Motor neuron (in vitro differentiated cells): ENCODE data around the gene TAF6. TPM values are rescaled to one million over a fixed set of nuclear protein-coding genes. Genes with fewer than 3 reads are reported as not detected.

Experiments
- ATAC-seq, 8 experiments: fragments of 200-7000 bp; cut with Tn5 transposase; replicated peaks in 6 of 8; 2 replicates each; pipeline ENCODE4 v1.8.0; 2021; ENCODE audit warnings: mild to moderate bottlenecking in 8 of 8, moderate library complexity in 8 of 8
- H3K27ac ChIP-seq, 2 donors: fragments of 250-450 bp; sonication (Bioruptor Pico); 2 replicates each; pipeline ENCODE4 v1.9.0; 2021; ENCODE audit warnings: antibody characterized with exemption in 2 of 2, mild to moderate bottlenecking in 2 of 2, moderate library complexity in 1 of 2
- H3K4me1 ChIP-seq, 2 donors: fragments of 250-450 bp; sonication (Bioruptor Pico); replicated peaks in 1 of 2; 2 replicates each; pipeline ENCODE4 v1.6.1; 2021; ENCODE audit warnings: antibody characterized with exemption in 2 of 2, mild to moderate bottlenecking in 2 of 2, moderate library complexity in 1 of 2
- H3K4me3 ChIP-seq, 5 donors: fragments of 250-450 bp; sonication (Bioruptor Pico); 2 replicates each; pipeline ENCODE4 v1.9.0; 2021; ENCODE audit warnings: antibody characterized with exemption in 5 of 5, mild to moderate bottlenecking in 5 of 5, moderate library complexity in 4 of 5
- WGBS, 10 experiments: fragments of 450-650 bp; shearing (Covaris generic); methylation state at CpG; one replicate each; pipeline ENCODE4 v1.0.0; 2022; 5-methylcytosine and 5-hydroxymethylcytosine counted together
- in situ Hi-C, 9 experiments: fragments of 400-800 bp; cut with MboI; loops; one replicate each; pipeline ENCODE4 v1.15.0; 2021; ENCODE audit warnings: low sequenced_read_pairs in 9 of 9, low pct_unique_long_range_greater_than_20kb in 2 of 9; ENCODE audit not compliant: unreplicated experiment in 9 of 9
- total RNA-seq, 8 experiments: library from RNA; unstranded; fragments of 300-600 nt; gene quantifications; 2 replicates each; pipeline versions ENCODE4 v1.2.3 to v1.2.4, GENCODE V29; 2022

Gene TAF6
- total RNA-seq, 8 experiments from 2014 or later: 18.0 to 49.1 (median 33.5) TPM

GRCh38 chr7:100091411-100092181 is 27.6 kb downstream of the TAF6 start:
- ATAC-seq: peak in 1 of 8 experiments; percentile 1
- WGBS, 10 experiments: 17 to 85% (median 63%) methylated on average over 2 to 12 of the region's 19 CpGs; no CpG with 5 or more reads in 2 of the 10 experiments
- in situ Hi-C loops: no loop called here
- H3K4me3 ChIP-seq: no peak overlapping the region
- peaks cover 10 to 12% of the 10 kb centered on the region in 2 donors for H3K4me1 ChIP-seq
- H3K27ac ChIP-seq: no peak overlapping the region

DNA sequence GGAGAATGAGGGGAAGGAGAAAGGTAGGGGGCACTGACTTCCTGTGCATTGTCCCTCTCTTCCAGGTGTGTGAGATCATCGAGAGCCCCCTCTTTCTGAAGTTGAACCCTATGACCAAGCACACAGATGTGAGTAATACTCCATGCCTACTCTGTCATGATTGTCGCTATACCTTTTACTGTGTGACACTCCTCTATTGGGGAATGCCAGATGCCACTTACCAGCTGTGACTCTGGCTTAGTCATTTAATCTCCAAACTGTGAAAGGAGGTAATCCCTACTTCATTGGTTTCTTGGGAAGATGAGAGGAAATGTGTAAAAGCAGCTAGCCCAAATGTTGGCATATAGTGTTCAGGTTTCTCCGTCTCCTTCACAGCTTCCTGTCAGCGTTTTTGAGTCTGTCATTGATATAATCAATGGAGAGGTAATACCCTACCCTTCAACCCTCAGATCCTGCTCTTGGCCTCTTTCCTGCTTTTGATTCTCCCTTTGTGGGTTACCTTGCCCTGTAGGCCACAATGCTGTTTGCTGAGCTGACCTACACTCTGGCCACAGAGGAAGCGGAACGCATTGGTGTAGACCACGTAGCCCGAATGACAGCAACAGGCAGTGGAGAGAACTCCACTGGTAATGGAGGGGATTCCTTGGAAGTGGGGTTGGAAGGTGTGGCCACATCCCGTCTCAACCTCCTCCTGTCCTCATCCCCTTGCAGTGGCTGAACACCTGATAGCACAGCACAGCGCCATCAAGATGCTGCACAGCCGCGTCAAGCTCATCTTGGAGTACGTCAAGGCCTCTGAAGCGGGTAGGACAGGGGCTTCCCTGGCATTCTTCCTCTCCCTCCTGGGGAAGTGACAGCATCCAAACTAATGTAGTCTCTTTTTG is 28.4 kb downstream of the TAF6 start:
- Histone ChIP-seq H3K4me1 (peaks cover 10 to 12% of the 10 kb centered on the region in 2 donors), H3K27ac (no peak overlapping the region), H3K4me3 (no peak overlapping the region)
- WGBS, 10 experiments: 78 to 100% (median 100%) methylated on average over 1 to 11 of the region's 14 CpGs; no CpG with 5 or more reads in 3 of the 10 experiments
- in situ Hi-C loops: no loop called here
- no peak for ATAC-seq

DNA sequence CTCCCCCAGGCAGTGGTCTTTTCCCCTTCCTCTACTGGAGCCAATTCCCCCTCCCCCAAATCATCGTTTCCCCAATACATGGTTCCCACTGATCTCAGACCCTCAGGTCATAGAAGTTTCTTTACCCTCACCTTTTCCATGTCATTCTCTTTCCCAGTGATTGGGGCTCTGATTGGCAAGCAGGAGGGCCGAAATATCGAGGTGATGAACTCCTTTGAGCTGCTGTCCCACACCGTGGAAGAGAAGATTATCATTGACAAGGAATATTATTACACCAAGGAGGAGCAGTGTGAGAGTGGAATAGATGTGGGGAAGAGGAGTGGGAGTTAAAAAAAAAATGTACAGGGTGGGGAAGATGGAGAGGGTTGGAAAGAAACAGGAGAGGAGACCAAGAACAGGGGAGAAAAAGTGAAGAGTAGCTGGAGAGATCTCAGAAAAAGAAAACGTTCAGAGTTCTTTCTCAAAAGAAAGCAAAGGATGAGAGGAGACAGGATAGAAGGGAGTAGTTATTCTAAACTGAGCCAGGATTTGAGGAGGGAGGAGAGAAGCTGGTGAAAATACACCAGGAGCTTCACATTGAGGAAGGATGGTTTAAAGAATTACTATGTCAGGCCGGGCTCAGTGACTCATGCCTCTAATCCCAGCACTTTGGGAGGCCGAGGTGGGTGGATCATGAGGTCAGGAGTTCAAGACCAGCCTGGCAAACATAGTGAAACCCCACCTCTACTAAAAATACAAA is 29.5 kb downstream of the TAF6 start:
- WGBS, 10 experiments: 3 to 28% (median 11%) methylated on average over 2 to 6 of the region's 7 CpGs; no CpG with 5 or more reads in 2 of the 10 experiments
- peak overlapping the region; percentile 59 to 94 (median 70) for H3K4me3 ChIP-seq
- H3K27ac ChIP-seq: peak overlapping the region; percentile 78 to 93
- ATAC-seq: peak in 2 of 8 experiments; percentile 12 to 19
- in situ Hi-C loops: no loop called here
- peaks cover 10 to 12% of the 10 kb centered on the region in 2 donors for H3K4me1 ChIP-seq

- ATAC-seq: peak; percentile 15 to 88 (median 76)
- H3K4me1 ChIP-seq: peaks cover 10 to 12% of the 10 kb centered on the region in 2 donors
- WGBS, 10 experiments: 0 to 20% (median 1%) methylated on average over 1 to 17 of the region's 68 CpGs; no CpG with 5 or more reads in 3 of the 10 experiments
These were observed 30.3 kb downstream of the TAF6 start, which contains the start of gene COPS6 for GRCh38 chr7:100088621-100089457. Gene COPS6, plus strand, starts transcription at chr7:100088969. Its CDS starts 22 bp downstream, at chr7:100088991.

GRCh38 chr7:100088095-100088620 is 31.0 kb downstream of the TAF6 start:
- in situ Hi-C loops: no loop called here
- Histone ChIP-seq H3K4me1 (peaks cover 10 to 14% of the 10 kb centered on the region in 2 donors), H3K27ac (peak overlapping the region; percentile 78 to 93), H3K4me3 (peak overlapping the region; percentile 59 to 94 (median 70))
- peak in 1 of 8 experiments; percentile 11 for ATAC-seq
- 33 to 100% (median 86%) methylated on average over 1 to 11 of the region's 11 CpGs; no CpG with 5 or more reads in 1 of the 10 experiments for WGBS, 10 experiments

More at GRCh38 chr7:100088621-100089457, 30.3 kb downstream of the TAF6 start, which contains the start of gene COPS6:
- Histone ChIP-seq H3K4me3 (peak within 1 kb of the TSS; percentile 59 to 94 (median 70)), H3K27ac (peak within 1 kb of the TSS; percentile 78 to 93)
- in situ Hi-C loops: no loop called here

- in situ Hi-C loops: no loop called here
- 0 to 90% (median 76%) methylated on average over 1 to 5 of the region's 10 CpGs for WGBS, 10 experiments
- ATAC-seq: peak in 3 of 8 experiments; percentile 2 to 18 (median 8)
- peaks cover 10 to 18% of the 10 kb centered on the region in 2 donors for H3K4me1 ChIP-seq
- H3K27ac ChIP-seq: no peak overlapping the region
- H3K4me3 ChIP-seq: no peak overlapping the region
These were observed 32.0 kb downstream of the TAF6 start for GRCh38 chr7:100087055-100087750.

DNA sequence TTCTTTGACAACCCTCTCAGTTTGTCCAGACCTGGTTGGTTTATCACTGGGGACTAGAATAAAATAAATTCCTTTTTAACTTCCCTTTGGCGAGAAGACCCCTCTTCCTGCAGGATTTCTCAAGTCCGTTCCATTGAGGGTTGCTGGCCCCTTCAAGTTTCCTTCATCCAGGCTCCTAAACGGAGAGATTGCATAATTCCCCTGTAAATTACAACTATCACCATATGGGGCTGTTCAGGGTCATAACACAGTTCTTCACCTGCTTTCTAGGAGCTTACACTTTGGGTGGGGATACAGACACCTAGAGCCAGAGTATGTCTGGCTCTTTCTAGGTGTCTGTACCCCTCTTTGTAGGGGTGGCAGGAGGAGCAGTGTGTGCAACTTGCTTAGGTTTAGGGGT is 33.6 kb downstream of the TAF6 start:
- Histone ChIP-seq H3K4me1 (peaks cover 10 to 18% of the 10 kb centered on the region in 2 donors), H3K27ac (no peak overlapping the region), H3K4me3 (no peak overlapping the region)
- ATAC-seq: no peak
- 56 to 100% (median 86%) methylated on average over 1 to 3 of the region's 3 CpGs; no CpG with 5 or more reads in 3 of the 10 experiments for WGBS, 10 experiments
- in situ Hi-C loops: no loop called here

DNA sequence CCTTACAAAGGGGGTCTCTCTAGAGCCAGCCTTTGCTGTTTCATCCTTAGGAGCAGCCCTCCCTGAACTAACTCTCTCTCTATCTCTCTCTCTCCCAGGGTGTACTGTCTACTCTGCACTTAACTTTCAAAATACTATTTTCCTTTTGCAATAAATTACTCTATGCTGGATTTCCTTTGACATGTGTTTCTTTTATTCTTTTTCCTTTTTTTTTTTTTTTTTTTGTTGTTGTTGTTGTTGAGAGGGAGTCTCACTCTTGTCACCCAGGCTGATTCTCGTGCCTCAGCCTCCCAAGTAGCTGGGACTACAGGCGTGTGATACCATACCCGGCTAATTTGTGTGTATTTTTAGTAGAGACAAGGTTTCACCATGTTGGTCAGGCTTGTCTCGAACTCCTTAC is 36.2 kb downstream of the TAF6 start:
- Histone ChIP-seq H3K4me1 (peaks cover 8 to 14% of the 10 kb centered on the region in 2 donors), H3K4me3 (peak overlapping the region in 4 of 5 donors; percentile 81 to 95 (median 90)), H3K27ac (peak overlapping the region; percentile 49 to 91)
- in situ Hi-C loops: no loop called here
- ATAC-seq: peak in 2 of 8 experiments; percentile 5 to 8
- WGBS, 10 experiments: 36 to 86% (median 61%) methylated on average over 3 to 4 of the region's 4 CpGs; no CpG with 5 or more reads in 2 of the 10 experiments

GRCh38 chr7:100081535-100082102 is 37.5 kb downstream of the TAF6 start, which contains the start of gene ZNF3:
Gene ZNF3, minus strand, starts transcription at chr7:100081723. Its CDS starts 4,366 bp downstream, at chr7:100077357.
- peak within 1 kb of the TSS; percentile 97 to 98 for H3K27ac ChIP-seq
- ATAC-seq: peak; percentile 58 to 84 (median 82)
- peaks cover 8 to 12% of the 10 kb centered on the region in 2 donors for H3K4me1 ChIP-seq
- in situ Hi-C loops: no loop called here
- peak within 1 kb of the TSS; percentile 81 to 95 (median 92) for H3K4me3 ChIP-seq
- WGBS, 10 experiments: 0% methylated on average over 4 to 15 of the region's 55 CpGs; no CpG with 5 or more reads in 8 of the 10 experiments

DNA sequence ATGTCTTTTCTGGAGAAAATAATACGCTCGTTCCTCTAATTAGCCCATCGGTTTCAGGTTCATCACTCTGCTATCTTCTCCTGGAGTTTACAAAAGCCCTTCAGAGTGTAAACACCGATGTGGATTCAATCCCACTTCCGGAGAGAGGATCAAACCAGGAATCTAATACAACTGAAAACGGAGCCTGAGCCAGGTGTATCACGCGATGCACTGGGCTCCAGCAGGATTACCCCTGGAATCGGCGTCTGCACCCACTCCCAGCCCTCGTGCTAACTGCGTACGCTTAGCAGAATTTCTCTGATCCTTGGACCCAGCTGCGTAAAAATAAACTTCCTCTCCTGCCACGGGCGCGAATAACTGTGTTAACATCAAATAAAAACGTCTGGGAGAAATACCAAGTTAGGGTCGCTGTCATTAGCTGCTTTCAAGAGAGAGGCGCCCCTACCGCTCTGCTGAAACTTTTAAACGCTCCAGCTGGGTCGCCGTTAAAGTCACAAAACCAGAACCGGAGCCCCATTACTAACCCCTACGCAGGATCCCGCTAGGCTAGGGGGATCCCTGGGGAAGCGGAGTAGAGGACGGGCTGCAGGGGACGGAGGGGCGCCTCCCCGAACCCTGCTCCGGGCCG is 38.1 kb downstream of the TAF6 start:
- Histone ChIP-seq H3K4me3 (peak overlapping the region; percentile 81 to 95 (median 92)), H3K27ac (peak overlapping the region; percentile 97 to 98), H3K4me1 (peaks cover 8 to 12% of the 10 kb centered on the region in 2 donors)
- WGBS, 10 experiments: 0 to 13% (median 3%) methylated on average over 3 to 24 of the region's 34 CpGs; no CpG with 5 or more reads in 1 of the 10 experiments
- in situ Hi-C loops: no loop called here
- peak in 3 of 8 experiments; percentile 5 to 16 (median 11) for ATAC-seq
